HL-60 (cell line): ENCODE results near the gene SOX15.
A peak's percentile ranks its signal among the peaks of the same experiment; 100 is the strongest.

Experiments used
- POLR2AphosphoS5 ChIP-seq: IDR thresholded peaks from 2 replicates; pipeline ENCODE4 v1.6.1; 2012; ENCODE audit warnings: low read depth
- TF ChIP-seq, protein P1 (sequence below): IDR thresholded peaks from one replicate; pipeline ENCODE4 v1.5.1; 2011; ENCODE audit warnings: low read length, control low read depth, inconsistent platforms; ENCODE audit not compliant: insufficient read depth

DNA sequence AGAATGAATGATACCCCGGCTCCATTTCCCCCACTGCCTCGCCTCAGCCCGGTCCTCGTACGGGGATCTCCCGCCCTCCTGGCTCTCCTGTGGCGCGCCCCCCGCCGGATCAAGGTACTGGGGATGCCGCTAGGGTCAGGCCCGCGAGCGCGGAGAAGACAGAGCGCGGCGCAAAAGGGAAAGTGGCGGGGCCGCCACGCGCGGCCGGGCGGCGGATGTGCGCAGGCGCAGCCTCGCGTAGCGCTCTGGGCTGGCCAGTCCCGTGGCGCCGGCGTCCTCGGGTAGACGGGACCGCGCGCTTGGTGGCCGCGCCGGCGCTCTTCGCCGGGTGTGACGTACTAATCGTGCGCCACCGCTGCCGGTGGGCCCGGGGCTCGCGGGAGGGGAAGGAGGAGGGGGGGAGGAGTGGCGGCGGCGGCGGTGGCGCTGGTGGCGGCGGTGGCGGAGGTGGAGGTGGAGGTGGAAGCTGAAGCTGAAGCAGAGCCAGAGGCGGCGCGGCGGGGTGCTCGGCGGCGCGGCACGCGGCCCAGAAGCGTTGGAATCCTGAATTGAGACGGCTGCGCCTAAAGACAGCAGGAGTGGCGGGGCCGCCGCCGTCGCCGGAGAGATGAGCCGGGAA, 28.2 kb downstream of the SOX15 start, which contains the start of gene SENP3:
- TF ChIP-seq, protein P1, sequence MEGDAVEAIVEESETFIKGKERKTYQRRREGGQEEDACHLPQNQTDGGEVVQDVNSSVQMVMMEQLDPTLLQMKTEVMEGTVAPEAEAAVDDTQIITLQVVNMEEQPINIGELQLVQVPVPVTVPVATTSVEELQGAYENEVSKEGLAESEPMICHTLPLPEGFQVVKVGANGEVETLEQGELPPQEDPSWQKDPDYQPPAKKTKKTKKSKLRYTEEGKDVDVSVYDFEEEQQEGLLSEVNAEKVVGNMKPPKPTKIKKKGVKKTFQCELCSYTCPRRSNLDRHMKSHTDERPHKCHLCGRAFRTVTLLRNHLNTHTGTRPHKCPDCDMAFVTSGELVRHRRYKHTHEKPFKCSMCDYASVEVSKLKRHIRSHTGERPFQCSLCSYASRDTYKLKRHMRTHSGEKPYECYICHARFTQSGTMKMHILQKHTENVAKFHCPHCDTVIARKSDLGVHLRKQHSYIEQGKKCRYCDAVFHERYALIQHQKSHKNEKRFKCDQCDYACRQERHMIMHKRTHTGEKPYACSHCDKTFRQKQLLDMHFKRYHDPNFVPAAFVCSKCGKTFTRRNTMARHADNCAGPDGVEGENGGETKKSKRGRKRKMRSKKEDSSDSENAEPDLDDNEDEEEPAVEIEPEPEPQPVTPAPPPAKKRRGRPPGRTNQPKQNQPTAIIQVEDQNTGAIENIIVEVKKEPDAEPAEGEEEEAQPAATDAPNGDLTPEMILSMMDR = no peak
- TF ChIP-seq POLR2AphosphoS5 = peak; percentile 37; the same call in 1 of the 2 replicates
